IMR-90 (cell line): ENCODE results near the gene KRT37. TPM values are rescaled to one million over a fixed set of nuclear protein-coding genes. Genes with fewer than 3 reads are reported as not detected.

ENCODE experiments used
- ATAC-seq: fragments of 200-7000 bp; cut with Tn5 transposase; 2 replicates; pipeline ENCODE4 v1.9.1; 2020; ENCODE audit warnings: low read depth, mild to moderate bottlenecking, moderate library complexity
- BruUV-seq: library from RNA; stranded (reverse); fragments of 400-500 nt; replicated peaks from 2 replicates; lab custom pipeline; 2021; lab: Mats Ljungman, UMichigan
- CTCF ChIA-PET: fragments of 300-600 bp; formaldehyde crosslinking; extraction: SDS; loops from one replicate; lab custom pipeline; 2021; ENCODE audit warnings: antibody characterized with exemption; lab: Yijun Ruan, JAX
- POLR2A ChIA-PET: fragments of 300-600 bp; sonication (Branson Sonifier 250); formaldehyde crosslinking; loops from one replicate; lab custom pipeline; 2022; ENCODE audit warnings: antibody characterized with exemption; ENCODE audit not compliant: unreplicated experiment; lab: Charles Lee
- DNase-seq: peaks from one replicate; pipeline ENCODE4 v3.0.0; 2013
- H2AFZ ChIP-seq: replicated peaks from 2 replicates; pipeline ENCODE3; 2013; ENCODE audit warnings: low read length, mild to moderate bottlenecking; ENCODE audit not compliant: poor library complexity
- H2AK5ac ChIP-seq: 2 replicates; pipeline ENCODE4 v1.6.1; 2013; ENCODE audit warnings: low read depth, low read length, inconsistent platforms
- H2AK9ac ChIP-seq: replicated peaks from 2 replicates; pipeline ENCODE3; 2013; ENCODE audit warnings: mild to moderate bottlenecking, low read depth, low read length, moderate library complexity; ENCODE audit not compliant: poor library complexity
- H2BK120ac ChIP-seq: 2 replicates; pipeline ENCODE4 v1.6.1; 2013; ENCODE audit warnings: low read depth, low read length, inconsistent platforms
- H2BK15ac ChIP-seq: 3 replicates; pipeline ENCODE4 v1.6.1; 2013; ENCODE audit warnings: low read depth, low read length, inconsistent platforms
- H2BK20ac ChIP-seq: 2 replicates; pipeline ENCODE4 v1.6.1; 2013; ENCODE audit warnings: low read depth, mild to moderate bottlenecking, inconsistent platforms, low read length, moderate library complexity
- H2BK5ac ChIP-seq: 2 replicates; pipeline ENCODE4 v1.6.1; 2013; ENCODE audit warnings: mild to moderate bottlenecking, low read depth, low read length, inconsistent platforms; ENCODE audit not compliant: poor library complexity, severe bottlenecking
- H3K14ac ChIP-seq: replicated peaks from 2 replicates; pipeline ENCODE4 v1.6.1; 2013; ENCODE audit warnings: low read depth, low read length, inconsistent platforms
- H3K18ac ChIP-seq: 2 replicates; pipeline ENCODE4 v1.6.1; 2013; ENCODE audit warnings: low read depth, low read length, control low read depth
- H3K23ac ChIP-seq: 2 replicates; pipeline ENCODE4 v1.6.1; 2013; ENCODE audit warnings: low read depth, low read length, inconsistent platforms
- H3K27ac ChIP-seq: 2 replicates; pipeline ENCODE4 v1.5.1; 2013; ENCODE audit warnings: mild to moderate bottlenecking, control low read depth, low read length; ENCODE audit not compliant: insufficient read depth
- H3K27me3 ChIP-seq: 2 replicates; pipeline ENCODE4 v1.6.1; 2013; ENCODE audit warnings: low read length; ENCODE audit not compliant: control insufficient read depth, insufficient read depth
- H3K36me3 ChIP-seq: 2 replicates; pipeline ENCODE4 v1.6.1; 2013; ENCODE audit warnings: low read length, mixed read lengths; ENCODE audit not compliant: control insufficient read depth, insufficient read depth
- H3K4ac ChIP-seq: 2 replicates; pipeline ENCODE4 v1.6.1; 2013; ENCODE audit warnings: low read depth, low read length, inconsistent platforms
- H3K4me1 ChIP-seq: 2 replicates; pipeline ENCODE4 v1.6.1; 2013; ENCODE audit warnings: low read length, mixed read lengths; ENCODE audit not compliant: control insufficient read depth, insufficient read depth
- H3K4me2 ChIP-seq: 2 replicates; pipeline ENCODE4 v1.6.1; 2013; ENCODE audit warnings: low read depth, mild to moderate bottlenecking, control low read depth, low read length, moderate library complexity
- H3K4me3 ChIP-seq: 2 replicates; pipeline ENCODE4 v1.5.1; 2013; ENCODE audit warnings: low read depth, mild to moderate bottlenecking, control low read depth, low read length, moderate library complexity; ENCODE audit not compliant: insufficient read depth
- H3K56ac ChIP-seq: 2 replicates; pipeline ENCODE4 v1.6.1; 2013; ENCODE audit warnings: low read length, inconsistent platforms; ENCODE audit not compliant: insufficient read depth; ENCODE audit errors: extremely low read depth
- H3K79me1 ChIP-seq, 2 experiments: 2 replicates each; pipeline ENCODE4 v1.6.1; 2013; ENCODE audit warnings: low read length in 2 of 2, inconsistent platforms in 1 of 2, low read depth in 1 of 2
- H3K9ac ChIP-seq: 2 replicates; pipeline ENCODE4 v1.6.1; 2013; ENCODE audit warnings: low read depth, low read length, control low read depth
- H3K9me1 ChIP-seq: 2 replicates; pipeline ENCODE4 v1.6.1; 2013; ENCODE audit warnings: low read length, inconsistent platforms; ENCODE audit not compliant: insufficient read depth
- H3K9me3 ChIP-seq: 2 replicates; pipeline ENCODE4 v1.6.1; 2013; ENCODE audit warnings: low read length; ENCODE audit not compliant: control insufficient read depth, insufficient read depth
- H4K20me1 ChIP-seq: 2 replicates; pipeline ENCODE4 v1.6.1; 2013; ENCODE audit warnings: low read length, inconsistent platforms; ENCODE audit not compliant: insufficient read depth
- H4K5ac ChIP-seq: 2 replicates; pipeline ENCODE4 v1.6.1; 2013; ENCODE audit warnings: mild to moderate bottlenecking, low read depth, low read length, control low read depth
- H4K8ac ChIP-seq, 2 experiments: 2 replicates each; pipeline ENCODE4 v1.6.1; 2013; ENCODE audit warnings: low read depth in 2 of 2, low read length in 2 of 2, control low read depth in 1 of 2, inconsistent platforms in 1 of 2
- H4K91ac ChIP-seq: 2 replicates; pipeline ENCODE4 v1.6.1; 2013; ENCODE audit warnings: low read depth, low read length, inconsistent platforms; ENCODE audit not compliant: insufficient read depth
- BHLHE40 ChIP-seq: fragments of 150-350 bp; IDR thresholded peaks from 2 replicates; pipeline ENCODE4 v1.6.1; 2016; ENCODE audit warnings: mild to moderate bottlenecking, low read depth, low read length
- CEBPB ChIP-seq: IDR thresholded peaks from 2 replicates; pipeline ENCODE4 v1.6.1; 2012; ENCODE audit warnings: low read depth, low read length, improper control_type of control experiment
- CHD1 ChIP-seq: IDR thresholded peaks from 2 replicates; pipeline ENCODE4 v1.6.1; 2012; ENCODE audit warnings: low read depth, low read length, improper control_type of control experiment
- FOS ChIP-seq: fragments of 150-350 bp; IDR thresholded peaks from 2 replicates; pipeline ENCODE4 v1.6.1; 2016; ENCODE audit warnings: low read depth, low read length
- MAFK ChIP-seq: IDR thresholded peaks from 2 replicates; pipeline ENCODE4 v1.6.1; 2012; ENCODE audit warnings: low read depth, low read length, improper control_type of control experiment
- MAZ ChIP-seq: IDR thresholded peaks from 2 replicates; pipeline ENCODE4 v1.6.1; 2012; ENCODE audit warnings: low read depth, mild to moderate bottlenecking, low read length, improper control_type of control experiment, moderate library complexity, borderline replicate concordance
- MXI1 ChIP-seq: IDR thresholded peaks from 2 replicates; pipeline ENCODE4 v1.6.1; 2012; ENCODE audit warnings: low read depth, mild to moderate bottlenecking, low read length, moderate library complexity, borderline replicate concordance
- NFE2L2 ChIP-seq: fragments of 150-350 bp; IDR thresholded peaks from 2 replicates; pipeline ENCODE4 v1.6.1; 2016; ENCODE audit warnings: low read depth, mild to moderate bottlenecking, low read length
- POLR2A ChIP-seq: IDR thresholded peaks from 2 replicates; pipeline ENCODE4 v1.6.1; 2012; ENCODE audit warnings: mild to moderate bottlenecking, low read depth, low read length
- RAD21 ChIP-seq: IDR thresholded peaks from 2 replicates; pipeline ENCODE4 v1.6.1; 2012; ENCODE audit warnings: low read length, improper control_type of control experiment
- RCOR1 ChIP-seq: IDR thresholded peaks from 2 replicates; pipeline ENCODE4 v1.6.1; 2012; ENCODE audit warnings: mild to moderate bottlenecking, low read length, improper control_type of control experiment; ENCODE audit not compliant: insufficient replicate concordance
- SMC3 ChIP-seq: fragments of 150-350 bp; IDR thresholded peaks from 2 replicates; pipeline ENCODE4 v1.6.1; 2016; ENCODE audit warnings: low read depth, mild to moderate bottlenecking, antibody characterized with exemption, low read length, moderate library complexity
- USF2 ChIP-seq: fragments of 150-350 bp; IDR thresholded peaks from 2 replicates; pipeline ENCODE4 v1.6.1; 2017; ENCODE audit warnings: mild to moderate bottlenecking, antibody characterized with exemption, low read length, low read depth
- WGBS, 2 experiments: methylation state at CpG; one replicate each; pipeline versions ENCODE4 v1.1.5 to v1.1.7; 2013; ENCODE audit warnings: missing lambda C conversion rate in 2 of 2; ENCODE audit not compliant: insufficient read length in 1 of 2; ENCODE audit errors: extremely low coverage in 2 of 2; 5-methylcytosine and 5-hydroxymethylcytosine counted together
- dilution Hi-C: fragments of 300-500 bp; cut with HindIII; formaldehyde crosslinking; loops from one replicate; pipeline ENCODE4 v1.14.3; 2018; ENCODE audit warnings: low sequenced_read_pairs; ENCODE audit not compliant: unreplicated experiment
- in situ Hi-C: fragments of 300-500 bp; cut with MboI; formaldehyde crosslinking; loops from 3 replicates; pipeline ENCODE4 v1.14.3; 2019; ENCODE audit warnings: low sequenced_read_pairs, inconsistent platforms, mixed read lengths
- intact Hi-C: fragments of 100-400 bp; cut with micrococcal nuclease; formaldehyde crosslinking; loops from 2 replicates; pipeline ENCODE4 v1.10.0; 2022
- polyA plus RNA-seq, 3 experiments: library from polyadenylated mRNA; depleted of rRNA; stranded (reverse); fragments of >200 nt; gene quantifications; 2 replicates each; pipeline ENCODE4 v1.2.3, GENCODE V29; 2012; ENCODE audit warnings: low replicate concordance in 1 of 3
- total RNA-seq: library from RNA; depleted of rRNA; stranded (reverse); fragments of >200 nt; gene quantifications from 2 replicates; pipeline ENCODE4 v1.2.3, GENCODE V29; 2012
- TF ChIP-seq, protein P1 (sequence below): conservative IDR thresholded peaks from 2 replicates; pipeline ENCODE4 v1.5.1; 2012; ENCODE audit warnings: mild to moderate bottlenecking, low read depth, low read length, improper control_type of control experiment

KRT37 gene
- total and polyA plus RNA-seq, 2 of the 4 experiments (the other 2 are of a cell fraction): not detected

DNA sequence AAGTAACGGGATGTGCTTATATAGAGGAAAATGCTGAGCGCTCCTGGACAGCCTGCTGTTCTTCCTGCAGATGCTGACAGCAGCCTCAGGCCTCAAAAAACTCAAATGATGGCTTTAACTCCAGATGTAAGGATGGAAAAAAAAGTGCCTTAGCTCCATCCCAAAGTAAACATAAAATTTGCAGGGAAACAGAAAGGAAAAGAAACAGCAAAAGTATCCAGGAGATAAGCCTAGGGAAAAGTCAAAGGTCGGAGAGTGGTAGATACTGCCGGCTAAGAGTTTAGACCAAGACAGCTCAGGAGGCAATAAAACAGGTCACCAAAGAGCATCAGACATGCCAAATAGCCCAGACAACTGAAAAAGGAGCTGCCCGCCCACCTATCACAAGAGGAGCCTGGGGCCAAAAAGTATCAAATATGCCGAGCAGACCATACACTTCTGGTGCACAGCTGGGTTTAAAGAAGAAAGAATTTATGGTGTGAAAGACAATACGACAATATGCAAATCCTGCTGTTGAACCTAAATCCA lies 33.9 kb downstream of the KRT37 start:
- ATAC-seq (no peak), DNase-seq (no peak)
- Histone ChIP-seq H2AFZ (no peak overlapping the region), H3K79me1 (no peaks in the 10 kb centered on the region), H2AK5ac (no peak overlapping the region), H3K4ac (no peak overlapping the region), H2AK9ac (no peak overlapping the region), H3K23ac (no peak overlapping the region), H3K27me3 (no peaks in the 10 kb centered on the region), H2BK120ac (no peak overlapping the region; the same call in 1 of the 2 replicates), H3K36me3 (no peaks in the 10 kb centered on the region), H3K4me2 (no peak overlapping the region), H3K56ac (no peak overlapping the region), H4K20me1 (no peaks in the 10 kb centered on the region), H2BK20ac (no peak overlapping the region), H3K9ac (no peak overlapping the region), H3K27ac (no peak overlapping the region), H3K9me1 (no peaks in the 10 kb centered on the region; the same call in 1 of the 2 replicates), H3K9me3 (no peaks in the 10 kb centered on the region), H2BK5ac (no peak overlapping the region), H4K8ac (no peak overlapping the region; a peak in 1 of 4 replicates), H3K18ac (no peak overlapping the region), H4K5ac (no peak overlapping the region), H3K4me1 (peaks cover 5% of the 10 kb centered on the region; the same call in 1 of the 2 replicates), H3K4me3 (no peak overlapping the region), H2BK15ac (no peak overlapping the region), H3K14ac (0 out of 2 replicates have a peak overlapping the region, but pooled peaks have one; percentile 11), H4K91ac (no peak overlapping the region)
- dilution Hi-C loops (no loop called here), in situ Hi-C loops (no loop called here), intact Hi-C loops (no loop called here)
- POLR2A ChIA-PET: no interaction called here
- CTCF ChIA-PET: no interaction called here
- no TSS peak for BruUV-seq
- TF ChIP-seq, protein P1, sequence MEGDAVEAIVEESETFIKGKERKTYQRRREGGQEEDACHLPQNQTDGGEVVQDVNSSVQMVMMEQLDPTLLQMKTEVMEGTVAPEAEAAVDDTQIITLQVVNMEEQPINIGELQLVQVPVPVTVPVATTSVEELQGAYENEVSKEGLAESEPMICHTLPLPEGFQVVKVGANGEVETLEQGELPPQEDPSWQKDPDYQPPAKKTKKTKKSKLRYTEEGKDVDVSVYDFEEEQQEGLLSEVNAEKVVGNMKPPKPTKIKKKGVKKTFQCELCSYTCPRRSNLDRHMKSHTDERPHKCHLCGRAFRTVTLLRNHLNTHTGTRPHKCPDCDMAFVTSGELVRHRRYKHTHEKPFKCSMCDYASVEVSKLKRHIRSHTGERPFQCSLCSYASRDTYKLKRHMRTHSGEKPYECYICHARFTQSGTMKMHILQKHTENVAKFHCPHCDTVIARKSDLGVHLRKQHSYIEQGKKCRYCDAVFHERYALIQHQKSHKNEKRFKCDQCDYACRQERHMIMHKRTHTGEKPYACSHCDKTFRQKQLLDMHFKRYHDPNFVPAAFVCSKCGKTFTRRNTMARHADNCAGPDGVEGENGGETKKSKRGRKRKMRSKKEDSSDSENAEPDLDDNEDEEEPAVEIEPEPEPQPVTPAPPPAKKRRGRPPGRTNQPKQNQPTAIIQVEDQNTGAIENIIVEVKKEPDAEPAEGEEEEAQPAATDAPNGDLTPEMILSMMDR: no peak
- TF ChIP-seq BHLHE40 (no peak), USF2 (no peak), CHD1 (no peak), CEBPB (no peak), RCOR1 (no peak), POLR2A (no peak), MAFK (no peak), SMC3 (no peak), FOS (no peak), MXI1 (no peak), RAD21 (no peak), MAZ (no peak), NFE2L2 (no peak)
- 50% methylated on average over 2 of the region's 7 CpGs; no CpG with 5 or more reads in 1 of the 2 experiments for WGBS, 2 experiments
